ENCODE results near the gene ADAM8. TPM values are rescaled to one million over a fixed set of nuclear protein-coding genes. Genes with fewer than 3 reads are reported as not detected.

ADAM8 gene
- total RNA-seq, 1 experiment from 2014 or later: 113 TPM

DNA sequence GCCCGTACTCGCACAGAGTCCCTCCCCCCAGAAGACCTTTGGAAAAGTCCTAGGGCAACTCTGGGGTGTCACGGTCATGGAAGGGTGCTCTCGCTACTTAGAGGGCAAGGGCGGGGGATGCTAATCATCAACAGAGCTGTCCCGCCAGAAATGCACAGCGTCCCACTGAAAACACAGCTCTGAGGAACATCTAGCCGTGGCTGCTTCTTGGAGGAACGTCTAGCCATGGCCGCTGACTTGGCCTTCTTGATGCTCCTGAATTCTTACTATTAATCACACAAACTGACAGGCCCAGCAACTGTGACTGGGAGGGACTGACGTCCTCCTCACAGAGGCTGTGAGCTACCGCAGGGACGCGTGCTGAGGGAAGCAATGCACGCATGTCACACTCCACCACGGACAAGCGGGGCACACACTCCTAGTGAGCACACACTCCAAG lies 30.3 kb upstream of the ADAM8 start:
- CTCF ChIA-PET: no interaction called here
- POLR2A ChIA-PET (ENCODE audit: unreplicated experiment): no interaction called here
- H3K4me3 ChIP-seq (ENCODE audit: low read length): peak overlapping the region; percentile 98; the same call in 1 of the 2 replicates
- TF ChIP-seq EZH2phosphoT487 (IDR thresholded peaks at IDR 0.05; ENCODE audit: borderline replicate concordance, low read length): no peak
- TF ChIP-seq EZH2 (IDR thresholded peaks at IDR 0.05; ENCODE audit: low read length, unreplicated experiment): no peak
- TF ChIP-seq CTCF (conservative IDR thresholded peaks at IDR 0.05; ENCODE audit: low read depth, low read length): no peak
- H3K79me2 ChIP-seq (ENCODE audit: low read length): peaks cover 76% of the 10 kb centered on the region
- no TSS peak for BruUV-seq (replicated peaks)
- peak overlapping the region; percentile 98 for H3K4me2 ChIP-seq (ENCODE audit: low read length)
- no peak overlapping the region for H3K27ac ChIP-seq (ENCODE audit: low read length)
- H4K20me1 ChIP-seq (ENCODE audit: low read length): peaks cover 22% of the 10 kb centered on the region; the same call in 1 of the 2 replicates
- H3K9me2 ChIP-seq (replicated peaks; ENCODE audit: low read length): no peaks in the 10 kb centered on the region
- intact Hi-C loops (cut with micrococcal nuclease): loop anchor here (5.0 kb wide), 1 partner anchor 50 kb away; no protein-coding TSS in a partner anchor
- H3K9ac ChIP-seq (ENCODE audit: low read length): peak overlapping the region; percentile 98; the same call in 1 of the 2 replicates
- ATAC-seq (no peak), DNase-seq (no peak)
- H3F3A ChIP-seq (ENCODE audit: low read length, unreplicated experiment): no peaks in the 10 kb centered on the region
- no peaks in the 10 kb centered on the region for H3K9me3 ChIP-seq (ENCODE audit: low read length)
- no peak overlapping the region for H2AFZ ChIP-seq (ENCODE audit: low read length)
- H3K4me1 ChIP-seq (ENCODE audit: insufficient read depth, low read length): peaks cover 17% of the 10 kb centered on the region
- H3K36me3 ChIP-seq (ENCODE audit: low read depth, low read length): peaks cover 4% of the 10 kb centered on the region; the same call in 1 of the 2 replicates
- no peaks in the 10 kb centered on the region for H3K27me3 ChIP-seq (ENCODE audit: low read length)

DNA sequence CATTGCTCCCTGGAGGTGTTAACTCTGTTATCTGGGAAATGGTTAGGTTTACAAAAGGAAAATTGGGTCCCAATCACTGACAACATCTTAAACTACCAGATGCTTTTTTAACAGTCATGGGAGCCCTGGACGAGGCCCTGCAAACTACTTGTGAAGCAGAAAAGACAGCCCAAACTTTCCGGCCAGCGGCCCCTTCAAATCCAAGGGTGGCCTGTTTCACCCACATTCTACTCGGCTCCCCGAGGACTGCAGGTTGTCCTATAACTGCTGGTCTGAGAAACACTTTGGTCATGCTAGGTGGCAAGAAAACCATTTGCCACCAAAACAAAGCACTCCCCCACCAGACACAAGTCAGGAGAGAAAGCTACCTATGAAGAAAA lies 29.4 kb upstream of the ADAM8 start:
- Histone ChIP-seq H4K20me1 (ENCODE audit: low read length) (peaks cover 22% of the 10 kb centered on the region; the same call in 1 of the 2 replicates), H3K9me3 (ENCODE audit: low read length) (no peaks in the 10 kb centered on the region), H2AFZ (ENCODE audit: low read length) (no peak overlapping the region), H3K79me2 (ENCODE audit: low read length) (peaks cover 76% of the 10 kb centered on the region), H3F3A (ENCODE audit: low read length, unreplicated experiment) (no peaks in the 10 kb centered on the region), H3K9ac (ENCODE audit: low read length) (no peak overlapping the region), H3K27me3 (ENCODE audit: low read length) (no peaks in the 10 kb centered on the region), H3K27ac (ENCODE audit: low read length) (no peak overlapping the region), H3K9me2 (replicated peaks; ENCODE audit: low read length) (no peaks in the 10 kb centered on the region), H3K4me1 (ENCODE audit: insufficient read depth, low read length) (peaks cover 17% of the 10 kb centered on the region), H3K4me2 (ENCODE audit: low read length) (no peak overlapping the region), H3K36me3 (ENCODE audit: low read depth, low read length) (no peaks in the 10 kb centered on the region; the same call in 1 of the 2 replicates), H3K4me3 (ENCODE audit: low read length) (no peak overlapping the region)
- no peak for TF ChIP-seq EZH2 (IDR thresholded peaks at IDR 0.05; ENCODE audit: low read length, unreplicated experiment)
- no peak for TF ChIP-seq EZH2phosphoT487 (IDR thresholded peaks at IDR 0.05; ENCODE audit: borderline replicate concordance, low read length)
- no peak for TF ChIP-seq CTCF (conservative IDR thresholded peaks at IDR 0.05; ENCODE audit: low read depth, low read length)
- intact Hi-C loops (cut with micrococcal nuclease): loop anchor here (5.0 kb wide), 1 partner anchor 49 kb away; no protein-coding TSS in a partner anchor
- ATAC-seq (no peak), DNase-seq (no peak)
- POLR2A ChIA-PET (ENCODE audit: unreplicated experiment): no interaction called here
- CTCF ChIA-PET: no interaction called here
- no TSS peak for BruUV-seq (replicated peaks)

DNA sequence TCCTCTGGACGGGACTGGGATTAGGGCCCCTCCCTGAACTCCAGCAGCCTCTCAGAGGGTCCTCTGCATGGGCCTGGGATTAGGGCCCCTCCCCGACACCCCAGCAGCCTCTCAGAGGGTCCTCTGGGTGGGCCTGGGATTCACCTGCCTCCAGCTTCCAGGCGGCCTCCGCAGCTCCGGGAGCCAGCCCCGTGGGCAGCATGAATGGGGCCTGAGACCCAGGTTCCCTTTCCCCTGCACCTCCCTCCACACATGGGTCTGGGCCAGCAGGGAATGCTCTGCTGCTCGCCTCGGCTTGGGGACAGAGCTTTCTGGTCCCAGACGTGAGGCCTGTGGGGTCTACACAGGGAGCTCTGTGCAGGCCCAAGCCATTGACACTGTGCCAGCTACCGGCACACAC lies 26.5 kb upstream of the ADAM8 start:
- H3K9ac ChIP-seq (ENCODE audit: low read length): no peak overlapping the region
- ATAC-seq: no peak
- intact Hi-C loops (cut with micrococcal nuclease): no loop called here

More for the DNA sequence above, 26.5 kb upstream of the ADAM8 start:
- no peak overlapping the region for H2AFZ ChIP-seq (ENCODE audit: low read length)
- no peaks in the 10 kb centered on the region for H3K9me2 ChIP-seq (replicated peaks; ENCODE audit: low read length)
- TF ChIP-seq EZH2phosphoT487 (IDR thresholded peaks at IDR 0.05; ENCODE audit: borderline replicate concordance, low read length) (no peak), CTCF (conservative IDR thresholded peaks at IDR 0.05; ENCODE audit: low read depth, low read length) (no peak), EZH2 (IDR thresholded peaks at IDR 0.05; ENCODE audit: low read length, unreplicated experiment) (no peak)
- no peak overlapping the region for H3K4me2 ChIP-seq (ENCODE audit: low read length)
- no peaks in the 10 kb centered on the region for H3K27me3 ChIP-seq (ENCODE audit: low read length)
- no peaks in the 10 kb centered on the region for H3F3A ChIP-seq (ENCODE audit: low read length, unreplicated experiment)
- ChIA-PET CTCF (no interaction called here), POLR2A (ENCODE audit: unreplicated experiment) (no interaction called here)
- peaks cover 58% of the 10 kb centered on the region for H3K79me2 ChIP-seq (ENCODE audit: low read length)
- BruUV-seq (replicated peaks): no TSS peak
- peaks cover 22% of the 10 kb centered on the region; the same call in 1 of the 2 replicates for H4K20me1 ChIP-seq (ENCODE audit: low read length)
- H3K4me1 ChIP-seq (ENCODE audit: insufficient read depth, low read length): peaks cover 9% of the 10 kb centered on the region
- H3K27ac ChIP-seq (ENCODE audit: low read length): no peak overlapping the region
- DNase-seq: no peak
- H3K9me3 ChIP-seq (ENCODE audit: low read length): no peaks in the 10 kb centered on the region
- H3K4me3 ChIP-seq (ENCODE audit: low read length): no peak overlapping the region
- H3K36me3 ChIP-seq (ENCODE audit: low read depth, low read length): peaks cover under 1% of the 10 kb centered on the region; the same call in 1 of the 2 replicates

Data from PC-3 (cell line).